HG02571 (cell line): ENCODE results near the gene ITGB5.

Source experiments
- ATAC-seq: cut with Tn5 transposase; IDR thresholded peaks from one replicate; pipeline ENCODE4 v1.9.1; 2021; ENCODE audit warnings: mild to moderate bottlenecking, moderate library complexity; ENCODE audit not compliant: unreplicated experiment

ITGB5 gene

GRCh38 chr3:124887177-124887931 lies at the start of gene ITGB5:
TSS of gene ITGB5 (minus strand) at chr3:124887365. CDS start at chr3:124887000, 365 bp downstream.
- peak; percentile 50 for ATAC-seq

- ATAC-seq: no peak
These were observed 48.8 kb upstream of the ITGB5 start for GRCh38 chr3:124935794-124936542.

GRCh38 chr3:124935264-124935663 lies 48.1 kb upstream of the ITGB5 start:
- no peak for ATAC-seq

GRCh38 chr3:124934577-124934976 lies 47.4 kb upstream of the ITGB5 start, which contains the start of gene MUC13:
TSS of gene MUC13 (minus strand) at chr3:124934751. CDS start at chr3:124934712, 39 bp downstream.
- no peak for ATAC-seq

- no peak for ATAC-seq
These were observed 41.4 kb upstream of the ITGB5 start for GRCh38 chr3:124928333-124929202.

GRCh38 chr3:124927574-124928045 lies 40.4 kb upstream of the ITGB5 start:
- ATAC-seq: no peak

GRCh38 chr3:124926426-124927101 lies 39.4 kb upstream of the ITGB5 start:
- no peak for ATAC-seq

GRCh38 chr3:124924741-124925140 lies 37.6 kb upstream of the ITGB5 start:
- no peak for ATAC-seq

- ATAC-seq: no peak
These were observed 36.7 kb upstream of the ITGB5 start for GRCh38 chr3:124923833-124924232.

GRCh38 chr3:124920718-124921117 lies 33.6 kb upstream of the ITGB5 start:
- ATAC-seq: no peak

GRCh38 chr3:124919756-124920155 lies 32.6 kb upstream of the ITGB5 start:
- no peak for ATAC-seq

GRCh38 chr3:124918524-124918923 lies 31.4 kb upstream of the ITGB5 start:
- ATAC-seq: no peak

GRCh38 chr3:124916837-124917409 lies 29.8 kb upstream of the ITGB5 start:
- ATAC-seq: no peak

- ATAC-seq: no peak
These were observed 28.1 kb upstream of the ITGB5 start for GRCh38 chr3:124915254-124915653.

GRCh38 chr3:124907957-124908356 lies 20.8 kb upstream of the ITGB5 start:
- ATAC-seq: no peak

- ATAC-seq: no peak
These were observed 17.8 kb upstream of the ITGB5 start for GRCh38 chr3:124904835-124905492.

GRCh38 chr3:124903896-124904834 lies 17.0 kb upstream of the ITGB5 start:
- no peak for ATAC-seq

GRCh38 chr3:124896824-124897526 lies 9.8 kb upstream of the ITGB5 start:
- no peak for ATAC-seq
